ENCODE results near the gene PIP5K1B.

Gene PIP5K1B

DNA sequence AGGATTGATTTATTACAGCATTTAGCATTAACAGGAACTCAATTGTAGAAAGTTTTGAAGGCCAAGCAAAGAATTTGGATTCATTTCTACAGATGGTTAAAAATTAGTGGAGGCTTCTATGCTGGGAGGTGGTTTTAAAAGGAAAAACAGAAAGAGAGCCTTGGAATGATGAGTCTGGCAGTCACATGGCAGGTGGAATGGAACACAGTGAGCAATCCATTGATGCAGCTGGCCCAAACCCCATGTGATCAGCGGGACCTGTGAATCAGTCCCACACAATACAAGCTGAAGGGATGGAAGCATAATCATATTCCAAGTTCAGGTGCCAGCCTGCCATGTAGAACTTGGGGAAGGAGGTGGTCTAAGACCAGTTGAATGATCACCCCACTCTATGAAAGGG is 147.9 kb downstream of the PIP5K1B start:
- H3K9me3 Mint-ChIP-seq: no peaks in the 10 kb centered on the region
- TF ChIP-seq, protein P1, sequence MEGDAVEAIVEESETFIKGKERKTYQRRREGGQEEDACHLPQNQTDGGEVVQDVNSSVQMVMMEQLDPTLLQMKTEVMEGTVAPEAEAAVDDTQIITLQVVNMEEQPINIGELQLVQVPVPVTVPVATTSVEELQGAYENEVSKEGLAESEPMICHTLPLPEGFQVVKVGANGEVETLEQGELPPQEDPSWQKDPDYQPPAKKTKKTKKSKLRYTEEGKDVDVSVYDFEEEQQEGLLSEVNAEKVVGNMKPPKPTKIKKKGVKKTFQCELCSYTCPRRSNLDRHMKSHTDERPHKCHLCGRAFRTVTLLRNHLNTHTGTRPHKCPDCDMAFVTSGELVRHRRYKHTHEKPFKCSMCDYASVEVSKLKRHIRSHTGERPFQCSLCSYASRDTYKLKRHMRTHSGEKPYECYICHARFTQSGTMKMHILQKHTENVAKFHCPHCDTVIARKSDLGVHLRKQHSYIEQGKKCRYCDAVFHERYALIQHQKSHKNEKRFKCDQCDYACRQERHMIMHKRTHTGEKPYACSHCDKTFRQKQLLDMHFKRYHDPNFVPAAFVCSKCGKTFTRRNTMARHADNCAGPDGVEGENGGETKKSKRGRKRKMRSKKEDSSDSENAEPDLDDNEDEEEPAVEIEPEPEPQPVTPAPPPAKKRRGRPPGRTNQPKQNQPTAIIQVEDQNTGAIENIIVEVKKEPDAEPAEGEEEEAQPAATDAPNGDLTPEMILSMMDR (IDR thresholded peaks at IDR 0.05; ENCODE audit: unreplicated experiment in 3 of 3): no peak
- H3K4me1 Mint-ChIP-seq: no peaks in the 10 kb centered on the region
- no peaks in the 10 kb centered on the region for H3K36me3 Mint-ChIP-seq (ENCODE audit: low read depth)
- no peak overlapping the region for H3K4me3 Mint-ChIP-seq
- no peak overlapping the region for H3K27ac Mint-ChIP-seq
- peaks cover 17% of the 10 kb centered on the region for H3K27me3 Mint-ChIP-seq (ENCODE audit: low read depth)

DNA sequence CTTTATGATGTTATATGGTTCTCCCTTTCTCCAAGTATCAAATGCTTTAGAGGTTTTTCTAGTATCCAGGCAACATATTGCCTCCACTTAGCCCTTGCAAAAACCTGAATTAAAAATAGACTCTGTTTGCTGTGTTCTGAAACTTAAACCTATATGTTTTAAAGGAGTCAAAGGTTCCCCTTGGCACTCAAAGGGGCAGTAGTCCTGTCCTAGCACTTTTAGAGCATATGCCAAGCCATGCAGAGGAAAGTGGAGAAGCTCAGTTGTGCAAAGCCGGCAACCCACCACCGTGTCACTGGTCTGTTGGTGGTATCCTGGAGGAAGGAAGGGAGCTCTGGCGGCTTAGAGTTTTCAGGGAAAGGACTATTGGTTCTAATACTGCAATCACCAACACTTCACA is 154.3 kb downstream of the PIP5K1B start:
- Mint-ChIP-seq H3K27me3 (ENCODE audit: low read depth) (peaks cover 21% of the 10 kb centered on the region), H3K9me3 (no peaks in the 10 kb centered on the region), H3K4me1 (no peaks in the 10 kb centered on the region), H3K36me3 (ENCODE audit: low read depth) (no peaks in the 10 kb centered on the region), H3K27ac (no peak overlapping the region), H3K4me3 (no peak overlapping the region)
- TF ChIP-seq, protein P1 (IDR thresholded peaks at IDR 0.05; ENCODE audit: unreplicated experiment in 3 of 3): no peak

- Mint-ChIP-seq H3K9me3 (no peaks in the 10 kb centered on the region), H3K36me3 (ENCODE audit: low read depth) (no peaks in the 10 kb centered on the region), H3K4me3 (no peak overlapping the region), H3K4me1 (no peaks in the 10 kb centered on the region), H3K27me3 (ENCODE audit: low read depth) (peaks cover 21% of the 10 kb centered on the region), H3K27ac (no peak overlapping the region)
- TF ChIP-seq, protein P1 (IDR thresholded peaks at IDR 0.05; ENCODE audit: unreplicated experiment in 3 of 3): no peak
Observed at GRCh38 chr9:68860419-68860818, 155.4 kb downstream of the PIP5K1B start.

- no peak overlapping the region for H3K4me3 Mint-ChIP-seq
- TF ChIP-seq, protein P1 (IDR thresholded peaks at IDR 0.05; ENCODE audit: unreplicated experiment in 3 of 3): no peak
- H3K27ac Mint-ChIP-seq: no peak overlapping the region
- peaks cover 12% of the 10 kb centered on the region for H3K27me3 Mint-ChIP-seq (ENCODE audit: low read depth)
- H3K4me1 Mint-ChIP-seq: no peaks in the 10 kb centered on the region
- no peaks in the 10 kb centered on the region for H3K36me3 Mint-ChIP-seq (ENCODE audit: low read depth)
- no peaks in the 10 kb centered on the region for H3K9me3 Mint-ChIP-seq
Observed at GRCh38 chr9:68861436-68861835, 156.4 kb downstream of the PIP5K1B start.

DNA sequence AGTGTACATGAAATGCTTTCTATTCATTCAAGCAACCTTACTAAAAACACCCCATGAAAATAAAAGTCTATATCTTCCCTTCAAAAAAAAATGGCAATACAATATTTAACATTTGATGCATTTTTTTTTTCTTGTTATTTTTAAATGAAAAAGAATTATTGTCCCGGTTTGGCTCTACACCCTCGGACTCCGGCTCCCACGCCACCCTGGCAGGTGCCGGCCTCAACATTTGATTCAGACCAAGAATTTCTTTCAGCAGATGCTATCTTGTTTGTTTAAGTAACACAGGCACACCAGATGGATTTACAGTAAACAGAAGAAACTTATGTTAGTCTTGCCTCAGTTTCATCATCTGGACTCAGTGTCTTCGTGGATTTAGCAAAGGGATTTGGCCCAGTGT is 162.0 kb downstream of the PIP5K1B start:
- no peaks in the 10 kb centered on the region for H3K9me3 Mint-ChIP-seq
- H3K27me3 Mint-ChIP-seq (ENCODE audit: low read depth): peaks cover 3% of the 10 kb centered on the region
- no peak overlapping the region for H3K4me3 Mint-ChIP-seq
- no peak overlapping the region for H3K27ac Mint-ChIP-seq
- H3K4me1 Mint-ChIP-seq: no peaks in the 10 kb centered on the region
- TF ChIP-seq, protein P1 (IDR thresholded peaks at IDR 0.05; ENCODE audit: unreplicated experiment in 3 of 3): no peak
- no peaks in the 10 kb centered on the region for H3K36me3 Mint-ChIP-seq (ENCODE audit: low read depth)

DNA sequence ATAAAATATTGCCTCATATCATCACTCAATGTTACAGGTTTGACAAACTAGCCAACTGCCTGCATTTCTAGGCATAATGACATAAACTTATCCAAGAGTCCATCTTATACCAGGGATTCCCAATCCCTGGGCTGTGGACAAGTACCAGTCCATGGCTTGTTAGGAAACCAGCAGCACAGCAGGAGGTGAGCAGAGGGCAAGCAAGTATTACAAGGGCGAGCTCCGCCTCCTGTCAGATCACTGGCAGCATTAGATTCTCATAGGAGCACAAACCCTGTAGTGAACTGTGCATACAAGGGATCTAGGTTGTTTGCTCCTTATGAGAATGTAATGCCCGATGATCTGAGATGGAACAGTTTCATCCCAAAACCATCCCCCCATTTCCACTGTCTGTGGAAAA is 164.0 kb downstream of the PIP5K1B start:
- TF ChIP-seq, protein P1 (IDR thresholded peaks at IDR 0.05; ENCODE audit: unreplicated experiment in 3 of 3): no peak
- H3K4me3 Mint-ChIP-seq: no peak overlapping the region
- H3K9me3 Mint-ChIP-seq: no peaks in the 10 kb centered on the region
- H3K27me3 Mint-ChIP-seq (ENCODE audit: low read depth): peaks cover 3% of the 10 kb centered on the region
- H3K36me3 Mint-ChIP-seq (ENCODE audit: low read depth): no peaks in the 10 kb centered on the region
- no peak overlapping the region for H3K27ac Mint-ChIP-seq
- no peaks in the 10 kb centered on the region for H3K4me1 Mint-ChIP-seq
